ENCODE results near the gene CYFIP2. TPM values are rescaled to one million over a fixed set of nuclear protein-coding genes. Genes with fewer than 3 reads are reported as not detected.
A peak's percentile ranks its signal among the peaks of the same experiment; 100 is the strongest.

The CYFIP2 gene
- total and polyA plus RNA-seq, 12 donors, result 24.8 to 123 (median 54.8) TPM

DNA sequence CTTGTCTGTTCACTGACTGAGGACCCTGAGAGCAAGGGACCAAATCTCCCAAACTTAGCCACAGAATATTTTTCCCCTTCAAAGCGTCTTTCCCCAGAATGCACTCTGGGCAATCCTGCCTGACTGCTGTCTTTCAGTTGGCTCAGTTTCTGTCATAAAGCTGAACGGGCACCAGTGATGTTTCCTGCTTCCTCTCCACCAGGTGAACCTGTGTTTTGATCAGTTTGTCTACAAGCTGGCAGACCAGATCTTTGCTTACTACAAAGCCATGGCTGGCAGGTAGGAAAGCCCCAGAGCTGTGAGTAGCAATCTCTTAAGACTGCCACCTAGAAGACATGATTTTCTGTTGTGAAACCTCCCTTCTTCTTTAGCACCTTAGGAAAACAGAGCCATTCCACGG is 61.8 kb downstream of the CYFIP2 start:
- H3K27me3 ChIP-seq, result no peaks in the 10 kb centered on the region
- H3K27ac ChIP-seq, result no peak overlapping the region
- no peak overlapping the region for H3K4me3 ChIP-seq
- intact Hi-C loops (cut with DNase I), result loop anchor here (5.0 to 10.0 kb wide), 2 partner anchors 147 to 415 kb away; partner anchors contain the start of gene LSM11 (in 1 of the 2)
- peaks cover 0 to 11% of the 10 kb centered on the region in 2 donors for H3K36me3 ChIP-seq (replicated peaks in 1 of 2)
- TF ChIP-seq POLR2A (IDR thresholded peaks at IDR 0.05), result no peak
- TF ChIP-seq, protein P1, sequence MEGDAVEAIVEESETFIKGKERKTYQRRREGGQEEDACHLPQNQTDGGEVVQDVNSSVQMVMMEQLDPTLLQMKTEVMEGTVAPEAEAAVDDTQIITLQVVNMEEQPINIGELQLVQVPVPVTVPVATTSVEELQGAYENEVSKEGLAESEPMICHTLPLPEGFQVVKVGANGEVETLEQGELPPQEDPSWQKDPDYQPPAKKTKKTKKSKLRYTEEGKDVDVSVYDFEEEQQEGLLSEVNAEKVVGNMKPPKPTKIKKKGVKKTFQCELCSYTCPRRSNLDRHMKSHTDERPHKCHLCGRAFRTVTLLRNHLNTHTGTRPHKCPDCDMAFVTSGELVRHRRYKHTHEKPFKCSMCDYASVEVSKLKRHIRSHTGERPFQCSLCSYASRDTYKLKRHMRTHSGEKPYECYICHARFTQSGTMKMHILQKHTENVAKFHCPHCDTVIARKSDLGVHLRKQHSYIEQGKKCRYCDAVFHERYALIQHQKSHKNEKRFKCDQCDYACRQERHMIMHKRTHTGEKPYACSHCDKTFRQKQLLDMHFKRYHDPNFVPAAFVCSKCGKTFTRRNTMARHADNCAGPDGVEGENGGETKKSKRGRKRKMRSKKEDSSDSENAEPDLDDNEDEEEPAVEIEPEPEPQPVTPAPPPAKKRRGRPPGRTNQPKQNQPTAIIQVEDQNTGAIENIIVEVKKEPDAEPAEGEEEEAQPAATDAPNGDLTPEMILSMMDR (IDR thresholded peaks at IDR 0.05), result no peak
- WGBS, 4 donors, result 64 to 81% (median 69%) methylated on average over 3 of the region's 3 CpGs
- H3K9me3 ChIP-seq (replicated peaks in 1 of 3), result no peaks in the 10 kb centered on the region
- DNase-seq, result no peak
- no peaks in the 10 kb centered on the region for H3K4me1 ChIP-seq (replicated peaks in 1 of 2)

DNA sequence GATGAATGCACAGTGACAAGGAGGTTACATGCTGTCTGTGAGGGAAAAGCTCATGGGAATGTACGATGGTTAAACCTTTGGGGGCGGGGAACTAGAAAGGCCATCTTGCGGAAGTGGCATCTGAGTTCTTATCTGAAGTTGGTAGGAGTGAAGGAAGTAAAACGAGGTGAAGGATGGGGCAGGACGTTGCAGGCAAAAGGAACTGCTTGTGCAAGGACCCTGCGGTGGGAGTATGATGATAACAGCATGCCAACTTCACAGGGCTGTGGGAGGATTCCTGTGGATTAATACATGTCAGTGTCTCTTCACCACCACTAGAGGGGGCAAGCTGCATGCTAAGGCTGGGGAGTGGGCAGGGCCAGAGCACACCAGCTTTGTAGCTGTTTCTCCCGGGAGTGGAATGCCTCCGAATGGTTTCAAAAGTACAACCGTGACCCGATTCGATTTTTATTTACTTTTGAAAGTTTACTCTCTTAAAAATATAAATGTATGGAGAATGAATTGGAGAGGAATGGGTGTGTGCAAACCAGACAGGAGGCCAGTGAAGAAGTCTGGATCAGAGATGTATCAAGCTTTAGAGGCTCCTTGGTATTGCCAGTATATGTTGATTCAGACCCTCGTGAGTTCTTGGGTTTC is 62.5 kb downstream of the CYFIP2 start:
- no peaks in the 10 kb centered on the region for H3K27me3 ChIP-seq
- H3K27ac ChIP-seq, result no peak overlapping the region
- no peak for TF ChIP-seq POLR2A (IDR thresholded peaks at IDR 0.05)
- TF ChIP-seq, protein P1 (IDR thresholded peaks at IDR 0.05), result peak; percentile 80 to 92 (median 90)
- H3K4me1 ChIP-seq (replicated peaks in 1 of 2), result no peaks in the 10 kb centered on the region
- DNase-seq, result peak; percentile 59 to 79 (median 73)
- intact Hi-C loops (cut with DNase I), result loop anchor here (5.0 to 10.0 kb wide), 2 partner anchors 146 to 414 kb away; partner anchors contain the start of gene LSM11 (in 1 of the 2)
- 14 to 20% (median 16%) methylated on average over 12 of the region's 12 CpGs for WGBS, 4 donors
- no peaks in the 10 kb centered on the region for H3K9me3 ChIP-seq (replicated peaks in 1 of 3)
- H3K36me3 ChIP-seq (replicated peaks in 1 of 2), result peaks cover 0 to 11% of the 10 kb centered on the region in 2 donors
- peak overlapping the region in 1 of 4 donors; percentile 24 for H3K4me3 ChIP-seq

DNA sequence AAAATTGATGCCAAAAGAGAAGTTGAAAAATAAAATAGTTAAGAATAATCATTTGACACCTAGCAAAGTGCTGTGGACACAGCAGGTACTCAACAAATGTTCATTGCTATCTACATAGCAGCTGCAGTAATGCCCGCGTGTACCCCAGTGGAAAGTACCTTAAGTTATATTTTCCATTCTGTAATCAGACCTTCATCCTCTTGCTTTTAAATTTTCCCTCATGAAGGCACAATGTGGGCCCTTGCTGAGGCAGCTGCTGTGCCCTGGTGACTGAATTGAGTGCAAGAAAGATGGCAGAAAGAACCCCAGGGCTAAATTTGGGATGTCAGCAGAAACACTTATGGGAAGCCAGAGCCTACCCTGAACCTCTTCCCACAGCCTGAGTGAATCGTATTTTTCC is 65.9 kb downstream of the CYFIP2 start:
- no peaks in the 10 kb centered on the region for H3K27me3 ChIP-seq
- no peak overlapping the region for H3K4me3 ChIP-seq
- H3K4me1 ChIP-seq (replicated peaks in 1 of 2), result no peaks in the 10 kb centered on the region
- H3K9me3 ChIP-seq (replicated peaks in 1 of 3), result no peaks in the 10 kb centered on the region
- intact Hi-C loops (cut with DNase I), result loop anchor here in 1 of 2 donors (10.0 kb wide), 1 partner anchor 383 kb away; no protein-coding TSS in a partner anchor
- 85 to 92% (median 91%) methylated on average over 3 of the region's 3 CpGs for WGBS, 4 donors
- H3K27ac ChIP-seq, result no peak overlapping the region
- no peak for DNase-seq
- no peaks in the 10 kb centered on the region for H3K36me3 ChIP-seq (replicated peaks in 1 of 2)
- TF ChIP-seq, protein P1 (IDR thresholded peaks at IDR 0.05), result no peak
- TF ChIP-seq POLR2A (IDR thresholded peaks at IDR 0.05), result no peak

DNA sequence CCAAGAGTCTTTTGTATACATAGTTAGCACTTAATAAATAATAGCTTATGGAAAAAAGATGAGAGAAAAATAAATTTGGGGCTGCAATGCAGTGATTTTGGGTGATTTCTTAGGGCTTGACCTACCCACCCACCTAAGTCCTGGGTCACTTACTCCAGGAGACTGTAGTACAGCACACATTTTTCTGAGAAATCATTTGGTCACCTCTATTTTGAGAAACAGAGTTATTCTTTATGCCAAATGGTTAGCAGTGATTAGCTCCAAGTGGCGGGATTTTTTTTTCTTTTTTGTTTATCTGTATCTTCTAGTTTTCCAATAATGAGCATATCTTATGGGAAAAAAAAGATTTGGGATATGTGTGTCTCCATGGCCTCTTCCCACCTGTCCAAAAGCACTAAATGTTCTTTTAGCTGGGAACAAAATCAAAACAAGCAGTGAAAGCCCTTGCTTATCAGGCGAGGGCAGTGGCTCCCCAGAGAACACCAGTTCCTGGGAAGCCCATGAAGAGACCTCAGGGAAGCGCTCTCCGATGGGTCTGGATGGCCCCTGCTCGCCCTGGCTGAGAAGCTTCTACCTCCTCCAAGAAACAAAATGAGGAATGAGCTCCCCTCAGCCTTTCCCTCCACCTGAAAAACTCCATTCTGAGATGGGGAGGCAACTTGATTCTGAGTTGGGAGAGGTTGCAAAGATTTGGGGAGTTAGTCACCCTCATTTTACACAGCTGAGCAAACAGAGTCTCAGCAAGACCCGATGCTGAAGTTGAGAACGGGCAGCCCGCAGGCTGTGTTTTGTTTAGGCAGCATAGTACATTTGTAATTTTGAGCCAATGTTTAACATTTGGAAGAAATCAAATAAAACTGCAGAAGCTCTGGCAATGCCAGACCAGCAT is 69.9 kb downstream of the CYFIP2 start:
- no peaks in the 10 kb centered on the region for H3K9me3 ChIP-seq (replicated peaks in 1 of 3)
- no peaks in the 10 kb centered on the region for H3K36me3 ChIP-seq (replicated peaks in 1 of 2)
- H3K4me3 ChIP-seq, result no peak overlapping the region
- H3K27me3 ChIP-seq, result no peaks in the 10 kb centered on the region
- no peak for TF ChIP-seq POLR2A (IDR thresholded peaks at IDR 0.05)
- TF ChIP-seq, protein P1 (IDR thresholded peaks at IDR 0.05), result no peak
- 72 to 89% (median 80%) methylated on average over 8 of the region's 8 CpGs for WGBS, 4 donors
- intact Hi-C loops (cut with DNase I), result loop anchor here in 1 of 2 donors (10.0 kb wide), 1 partner anchor 379 kb away; no protein-coding TSS in a partner anchor
- no peak for DNase-seq
- no peaks in the 10 kb centered on the region for H3K4me1 ChIP-seq (replicated peaks in 1 of 2)
- H3K27ac ChIP-seq, result no peak overlapping the region

All from adrenal gland (tissue), 12 donors.